ENCODE measurements around the gene BUD13. TPM values are rescaled to one million over a fixed set of nuclear protein-coding genes. Genes with fewer than 3 reads are reported as not detected.

The BUD13 gene
- total and polyA plus RNA-seq, 11 donors = 4.3 to 10.0 (median 7.1) TPM

GRCh38 chr11:116730241-116730561 is 42.6 kb downstream of the BUD13 start:
- peaks cover 0 to 15% (median 0%) of the 10 kb centered on the region in 12 donors for H3K4me1 ChIP-seq
- no peak for ATAC-seq

DNA sequence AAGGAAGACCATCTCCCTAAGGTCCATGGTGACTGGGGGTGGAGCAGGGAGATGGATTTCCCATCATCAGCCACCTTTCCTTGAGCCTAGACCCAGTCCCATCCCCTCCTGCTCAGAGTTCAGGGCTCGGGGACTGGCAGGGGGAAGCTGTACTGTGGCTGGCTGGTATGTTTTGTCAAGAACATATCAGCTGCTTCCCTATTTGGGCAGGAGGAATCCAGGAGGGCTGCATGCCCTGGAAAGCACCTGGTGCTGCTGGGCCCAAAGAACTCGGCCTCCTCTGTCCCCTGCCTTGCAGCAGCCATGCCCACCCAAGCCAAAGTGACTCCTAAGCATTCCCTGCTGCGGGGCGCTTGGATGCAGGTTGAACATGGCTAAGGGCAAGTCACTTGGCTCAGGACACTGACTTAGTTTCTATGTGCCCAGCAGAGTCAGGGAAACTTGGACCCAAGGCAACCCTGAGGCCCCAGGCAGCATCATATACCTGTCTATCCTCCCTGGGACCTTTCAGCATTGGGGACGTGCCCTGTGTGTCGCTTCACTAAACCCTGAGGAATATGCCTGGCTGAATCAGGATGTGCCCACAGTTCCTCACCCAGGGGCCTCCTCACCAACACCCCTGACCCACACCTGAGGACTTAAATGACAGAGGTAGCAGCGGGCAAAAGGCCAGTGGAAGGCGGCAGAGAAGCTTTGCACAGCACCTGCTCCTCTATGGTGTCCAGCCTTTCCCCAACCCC is 43.1 kb downstream of the BUD13 start:
- 88 to 93% (median 91%) methylated on average over 7 to 8 of the region's 8 CpGs for WGBS, 4 donors
- intact Hi-C loops (cut with DNase I) = loop anchor here in 2 of 10 donors (5.0 kb wide), 2 partner anchors 378 to 498 kb away; no protein-coding TSS in a partner anchor
- Histone ChIP-seq H3K27ac (no peak overlapping the region), H3K4me1 (peaks cover 0 to 15% (median 0%) of the 10 kb centered on the region in 12 donors), H3K27me3 (peaks cover 0 to 9% (median 0%) of the 10 kb centered on the region in 9 donors), H3K9me3 (no peaks in the 10 kb centered on the region), H3K4me3 (no peak overlapping the region), H3K36me3 (no peaks in the 10 kb centered on the region)
- DNase-seq (no peak), ATAC-seq (no peak)
- no peak for TF ChIP-seq POLR2A (IDR thresholded peaks at IDR 0.05)
- TF ChIP-seq, protein P1, sequence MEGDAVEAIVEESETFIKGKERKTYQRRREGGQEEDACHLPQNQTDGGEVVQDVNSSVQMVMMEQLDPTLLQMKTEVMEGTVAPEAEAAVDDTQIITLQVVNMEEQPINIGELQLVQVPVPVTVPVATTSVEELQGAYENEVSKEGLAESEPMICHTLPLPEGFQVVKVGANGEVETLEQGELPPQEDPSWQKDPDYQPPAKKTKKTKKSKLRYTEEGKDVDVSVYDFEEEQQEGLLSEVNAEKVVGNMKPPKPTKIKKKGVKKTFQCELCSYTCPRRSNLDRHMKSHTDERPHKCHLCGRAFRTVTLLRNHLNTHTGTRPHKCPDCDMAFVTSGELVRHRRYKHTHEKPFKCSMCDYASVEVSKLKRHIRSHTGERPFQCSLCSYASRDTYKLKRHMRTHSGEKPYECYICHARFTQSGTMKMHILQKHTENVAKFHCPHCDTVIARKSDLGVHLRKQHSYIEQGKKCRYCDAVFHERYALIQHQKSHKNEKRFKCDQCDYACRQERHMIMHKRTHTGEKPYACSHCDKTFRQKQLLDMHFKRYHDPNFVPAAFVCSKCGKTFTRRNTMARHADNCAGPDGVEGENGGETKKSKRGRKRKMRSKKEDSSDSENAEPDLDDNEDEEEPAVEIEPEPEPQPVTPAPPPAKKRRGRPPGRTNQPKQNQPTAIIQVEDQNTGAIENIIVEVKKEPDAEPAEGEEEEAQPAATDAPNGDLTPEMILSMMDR (IDR thresholded peaks at IDR 0.05) = no peak

More at GRCh38 chr11:116730241-116730561, 42.6 kb downstream of the BUD13 start:
- no peaks in the 10 kb centered on the region for H3K36me3 ChIP-seq
- intact Hi-C loops (cut with DNase I) = loop anchor here in 2 of 10 donors (5.0 kb wide), 2 partner anchors 377 to 497 kb away; no protein-coding TSS in a partner anchor
- no peak overlapping the region for H3K4me3 ChIP-seq
- 71 to 79% (median 75%) methylated on average over 10 of the region's 10 CpGs for WGBS, 4 donors
- no peak overlapping the region for H3K27ac ChIP-seq
- peaks cover 0 to 9% (median 0%) of the 10 kb centered on the region in 9 donors for H3K27me3 ChIP-seq
- no peak for TF ChIP-seq POLR2A (IDR thresholded peaks at IDR 0.05)
- TF ChIP-seq, protein P1 (IDR thresholded peaks at IDR 0.05) = no peak
- no peak for DNase-seq
- no peaks in the 10 kb centered on the region for H3K9me3 ChIP-seq

GRCh38 chr11:116727990-116728389 is 44.8 kb downstream of the BUD13 start:
- H3K36me3 ChIP-seq = no peaks in the 10 kb centered on the region
- WGBS, 4 donors = 77 to 83% (median 79%) methylated on average over 6 of the region's 6 CpGs
- no peak overlapping the region for H3K27ac ChIP-seq
- H3K4me1 ChIP-seq = peaks cover 0 to 15% (median 0%) of the 10 kb centered on the region in 12 donors
- DNase-seq (no peak), ATAC-seq (no peak)
- no peak overlapping the region for H3K4me3 ChIP-seq
- intact Hi-C loops (cut with DNase I) = no loop called here
- peaks cover 0 to 9% (median 0%) of the 10 kb centered on the region in 9 donors for H3K27me3 ChIP-seq
- no peaks in the 10 kb centered on the region for H3K9me3 ChIP-seq
- TF ChIP-seq POLR2A (IDR thresholded peaks at IDR 0.05) = no peak
- TF ChIP-seq, protein P1 (IDR thresholded peaks at IDR 0.05) = no peak

DNA sequence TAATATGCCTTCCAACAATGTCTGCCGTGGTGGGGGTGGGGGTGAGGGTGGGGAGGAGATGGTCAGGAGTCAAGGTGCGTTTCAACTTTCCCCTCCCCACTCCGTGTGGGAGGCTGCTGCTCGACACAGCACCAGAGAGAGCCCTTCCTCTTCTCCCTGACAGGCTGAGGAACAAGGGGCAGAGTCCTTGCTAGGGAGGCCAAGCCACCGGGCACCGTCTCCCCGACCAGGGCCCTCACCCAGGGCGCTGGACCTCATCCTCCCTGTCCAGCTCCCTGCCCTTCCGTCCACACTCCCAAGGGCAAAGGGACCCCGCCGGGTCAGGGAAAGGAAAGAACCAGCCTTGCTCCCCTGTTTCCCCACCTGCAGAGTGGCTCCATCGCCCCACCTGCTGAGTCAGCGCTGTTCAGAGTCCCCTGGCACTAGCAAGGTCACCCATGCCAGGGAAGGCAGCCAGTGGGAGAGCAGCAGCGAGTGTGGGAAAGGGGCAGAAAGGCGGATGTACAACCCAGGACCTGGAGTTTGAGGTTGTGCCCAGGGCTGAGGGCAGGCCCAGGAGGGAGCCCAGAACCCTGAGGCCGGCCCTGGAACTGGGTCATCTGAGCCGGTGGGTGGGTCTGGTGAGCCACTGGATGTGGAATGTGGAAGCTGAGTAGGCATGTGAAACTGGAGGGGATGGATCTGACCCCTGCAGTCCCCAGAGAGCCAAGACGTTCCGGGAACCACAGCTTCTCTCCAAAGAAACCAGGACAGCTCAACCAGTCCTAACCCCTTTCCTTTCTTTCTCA is 47.2 kb downstream of the BUD13 start:
- H3K4me1 ChIP-seq = peaks cover 0 to 10% (median 0%) of the 10 kb centered on the region in 12 donors
- H3K27me3 ChIP-seq = peaks cover 0 to 9% (median 0%) of the 10 kb centered on the region in 9 donors
- ATAC-seq (peak in 2 of 4 donors; percentile 12 to 22), DNase-seq (no peak)
- no peak overlapping the region for H3K4me3 ChIP-seq
- 67 to 75% (median 71%) methylated on average over 17 to 19 of the region's 19 CpGs for WGBS, 4 donors
- no peaks in the 10 kb centered on the region for H3K9me3 ChIP-seq
- H3K27ac ChIP-seq = no peak overlapping the region
- H3K36me3 ChIP-seq = no peaks in the 10 kb centered on the region
- TF ChIP-seq, protein P1 (IDR thresholded peaks at IDR 0.05) = no peak
- TF ChIP-seq POLR2A (IDR thresholded peaks at IDR 0.05) = no peak
- intact Hi-C loops (cut with DNase I) = no loop called here

Measured in heart left ventricle (tissue), 16 donors.